ENCODE results near the gene FLRT2. TPM values are rescaled to one million over a fixed set of nuclear protein-coding genes. Genes with fewer than 3 reads are reported as not detected.

FLRT2 gene
- total RNA-seq, result 12.7 and 14.2 TPM in 2 replicates

GRCh38 chr14:85529803-85530574 is at the start of gene FLRT2:
Gene FLRT2, plus strand, starts transcription at chr14:85530144. Its CDS starts 91,371 bp downstream, at chr14:85621515.

